ENCODE measurements around the gene AHDC1.
"Not testable (repeated sequence)": the region's sequence is repeated elsewhere in the genome, so short reads cannot be mapped to it uniquely, and the experiment has no call there.

The AHDC1 gene

DNA sequence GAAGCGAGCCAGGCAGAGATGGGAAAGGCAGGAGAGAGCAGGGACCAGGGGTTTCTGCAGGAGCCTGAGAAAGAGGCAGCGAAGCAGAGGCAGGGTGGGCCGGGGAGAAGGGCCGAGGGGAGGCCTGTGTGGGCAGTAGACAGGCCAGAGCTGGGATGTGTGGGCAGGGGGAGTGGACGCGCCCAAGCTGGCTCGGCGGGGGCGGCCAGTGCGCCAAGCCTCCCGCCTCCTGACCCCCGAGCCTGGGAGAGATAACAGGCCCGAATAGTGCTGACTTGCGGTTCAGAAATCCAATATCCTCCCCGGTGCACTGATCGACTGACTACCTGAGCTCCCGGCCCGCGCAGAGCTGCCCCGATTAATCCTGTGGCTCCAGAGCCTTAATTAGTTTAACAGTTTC is 41.9 kb downstream of the AHDC1 start:
- no peak for DNase-seq

GRCh38 chr1:27561124-27561899 is 42.6 kb downstream of the AHDC1 start:
- no peak for DNase-seq

DNA sequence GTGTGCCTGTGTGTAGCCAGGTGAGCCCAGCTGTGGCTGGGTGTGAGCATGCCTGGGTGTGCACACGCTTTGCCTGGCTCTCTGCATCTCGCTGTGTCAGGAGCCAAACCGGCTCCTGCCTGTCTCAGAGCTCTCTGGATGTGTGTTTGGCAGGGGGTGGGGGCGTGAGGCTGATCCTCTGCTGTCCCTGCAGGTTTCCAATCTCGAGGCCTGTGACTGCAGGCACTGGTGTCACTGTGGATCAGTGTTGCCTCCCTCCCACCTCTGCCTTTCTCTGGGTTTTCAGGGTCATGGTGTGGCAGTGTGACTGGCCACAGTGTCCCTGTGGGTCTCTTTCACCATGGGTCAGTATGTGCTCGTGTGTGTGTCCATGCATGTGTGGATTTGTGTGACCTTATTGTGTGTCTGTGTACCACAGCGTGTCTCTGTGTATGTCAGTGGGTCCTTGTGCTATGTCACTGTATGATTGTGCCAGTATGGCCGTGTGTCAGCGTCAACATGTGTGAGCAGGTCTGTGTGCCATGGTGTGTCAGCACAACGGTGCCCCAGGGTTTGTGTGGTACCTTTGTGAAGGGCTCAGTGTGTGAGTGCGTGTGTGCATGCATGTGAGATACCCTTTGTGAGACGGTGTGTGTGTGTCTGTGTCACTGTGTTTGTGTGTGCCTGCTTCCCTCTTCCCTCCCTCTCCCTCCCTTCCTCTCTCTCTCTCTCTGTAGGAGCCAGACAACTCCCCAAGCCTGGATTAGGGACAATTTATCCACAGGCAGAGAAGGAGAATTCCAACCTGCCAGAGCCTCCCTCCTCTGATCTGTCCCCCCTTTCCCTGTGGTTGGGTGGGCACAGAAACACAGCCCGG is 43.4 kb downstream of the AHDC1 start:
- no peak for DNase-seq

- no peak for DNase-seq
Measured at GRCh38 chr1:27559466-27560030, 44.4 kb downstream of the AHDC1 start.

GRCh38 chr1:27557596-27558340 is 46.2 kb downstream of the AHDC1 start:
- no peak for DNase-seq

- DNase-seq: peak; percentile 41
Measured at GRCh38 chr1:27556781-27557595, 47.0 kb downstream of the AHDC1 start.

DNA sequence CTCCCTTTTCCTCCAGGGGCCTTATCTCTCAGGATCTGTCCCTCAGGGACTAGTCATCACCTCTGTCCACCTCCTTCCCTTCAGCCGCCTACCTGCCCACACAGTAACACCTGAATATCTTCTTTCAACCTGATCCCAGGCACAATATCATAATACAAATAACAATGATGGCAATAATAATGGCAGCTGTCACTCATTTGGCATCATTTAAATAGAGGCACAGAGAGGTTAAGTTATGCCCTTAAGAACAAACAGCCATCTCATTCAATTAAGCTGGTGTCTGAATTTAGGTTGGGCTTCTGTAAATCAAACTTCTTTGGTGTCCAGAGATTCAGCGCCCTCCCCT is 47.5 kb downstream of the AHDC1 start:
- no peak for DNase-seq

DNA sequence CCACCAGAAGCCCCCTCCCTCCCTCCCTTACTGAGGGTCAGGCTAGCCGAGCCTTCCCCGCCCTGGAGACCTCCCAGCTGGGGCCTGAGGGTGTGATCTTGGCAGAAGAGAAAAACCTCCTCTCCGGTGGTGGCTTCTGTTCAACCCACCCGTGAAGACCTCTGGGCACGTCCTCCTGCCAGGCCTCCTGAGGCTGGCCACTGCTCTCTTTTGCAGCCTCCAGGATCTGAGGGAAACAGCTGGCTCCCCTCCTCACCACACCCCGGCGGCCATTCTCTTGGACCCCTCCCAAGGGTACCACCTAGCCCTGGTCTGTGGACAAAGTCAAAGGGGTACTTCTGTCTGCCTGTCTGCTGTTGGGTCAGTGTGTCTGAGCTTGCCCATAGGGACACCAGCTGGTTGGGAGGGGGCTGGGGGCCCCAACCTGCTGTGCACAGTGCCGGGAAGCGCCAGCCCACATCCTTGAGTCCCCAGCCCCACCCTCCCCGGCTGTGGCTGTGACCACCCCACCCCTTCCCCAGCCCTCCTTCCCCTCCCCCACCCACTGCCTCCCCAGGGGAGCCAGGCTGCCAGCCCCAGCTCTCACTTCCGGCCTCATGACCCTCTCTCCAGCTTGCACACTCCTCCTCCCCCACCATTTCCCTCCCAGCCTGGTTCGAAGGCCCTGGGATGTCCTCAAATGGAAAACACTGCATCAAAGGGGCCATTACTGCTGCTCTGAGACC is 48.1 kb downstream of the AHDC1 start:
- peak; percentile 42 for DNase-seq

DNA sequence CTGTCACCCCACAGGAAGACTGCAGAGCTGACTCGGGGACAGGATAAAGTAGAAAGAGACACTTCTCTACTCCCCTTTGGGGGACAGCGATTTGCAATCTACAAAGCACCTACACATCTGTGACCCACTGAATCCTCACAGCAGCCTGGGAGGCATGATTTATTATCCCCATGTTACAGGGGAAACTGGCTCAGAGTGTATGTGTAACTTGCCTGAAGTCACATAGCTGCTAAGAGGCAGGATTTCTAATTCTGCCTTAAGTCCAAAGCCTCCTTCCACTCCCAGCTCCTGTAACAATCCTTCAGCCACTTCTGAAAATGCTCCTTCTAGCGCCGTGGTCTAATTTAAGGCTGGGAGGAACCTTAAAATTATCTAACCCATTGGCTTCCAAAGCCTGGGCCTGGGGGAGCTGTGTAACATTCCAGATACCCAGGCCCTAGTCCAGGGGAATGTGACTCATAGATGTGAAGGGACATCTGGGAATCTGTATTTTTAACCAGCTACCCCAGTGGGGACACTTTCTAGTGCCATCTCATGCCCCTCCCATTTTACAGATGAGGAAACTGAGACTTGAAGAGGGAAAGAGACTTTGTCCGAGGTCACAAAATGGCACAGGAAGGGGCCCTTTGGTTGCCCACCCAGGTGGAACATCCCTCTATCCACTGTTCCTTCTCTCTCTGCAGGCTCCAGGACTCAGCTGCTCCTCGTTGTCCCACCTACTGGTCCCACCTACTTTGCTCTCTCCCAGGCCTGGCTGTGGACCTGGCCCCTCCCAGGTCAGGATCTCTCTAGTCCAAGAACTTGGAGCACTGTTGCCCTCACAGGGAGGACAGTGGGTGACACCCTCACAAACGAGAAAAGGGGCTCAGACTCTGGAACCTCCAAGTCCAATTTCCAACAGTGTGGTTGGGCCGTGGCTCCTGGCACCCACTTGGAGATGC is 48.9 kb downstream of the AHDC1 start:
- peak; percentile 16 for DNase-seq

DNA sequence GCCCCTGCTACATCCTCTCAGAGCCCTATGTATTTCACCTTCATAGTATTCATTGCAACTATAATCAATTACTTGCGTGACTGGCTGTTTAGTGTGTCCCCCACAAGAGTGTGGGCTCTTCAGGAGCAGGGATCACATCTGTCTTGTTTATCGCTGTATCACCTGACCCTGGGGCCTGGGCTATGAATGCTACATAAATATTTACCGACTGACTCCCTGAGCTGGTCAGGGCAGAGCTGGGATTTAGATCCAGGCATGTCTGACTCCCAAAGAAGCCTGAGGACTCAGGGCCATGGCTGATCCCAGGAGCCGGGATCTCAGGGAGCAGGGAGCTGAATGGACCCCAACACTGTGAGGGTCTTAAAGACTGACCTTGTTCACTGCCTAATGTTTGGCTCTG is 49.7 kb downstream of the AHDC1 start:
- DNase-seq: no peak

- not testable (repeated sequence) for DNase-seq
Measured at GRCh38 chr1:27553823-27554222, 50.1 kb downstream of the AHDC1 start.

GRCh38 chr1:27552911-27553420 is 51.0 kb downstream of the AHDC1 start:
- DNase-seq: no peak

DNA sequence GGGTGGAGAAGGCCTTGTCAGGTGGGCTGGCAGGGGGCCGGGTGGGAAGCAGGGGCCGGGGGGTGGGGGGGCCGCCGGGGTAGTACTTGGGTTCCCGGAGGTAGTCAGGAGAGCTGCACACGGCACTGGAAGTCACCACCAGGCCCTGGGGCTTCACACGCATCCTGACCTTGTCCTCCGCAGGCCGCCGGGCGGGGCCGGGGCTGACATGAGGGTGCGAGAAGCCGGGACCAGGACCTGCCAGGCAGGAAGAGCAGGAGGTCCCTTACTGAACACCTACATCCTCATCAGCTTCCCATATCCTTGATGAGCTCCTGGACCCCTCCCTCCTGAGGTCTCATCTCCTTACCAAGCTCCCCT is 52.0 kb downstream of the AHDC1 start:
- DNase-seq: no peak

- no peak for DNase-seq
Measured at GRCh38 chr1:27551170-27551952, 52.6 kb downstream of the AHDC1 start.

GRCh38 chr1:27550510-27551169 is 53.3 kb downstream of the AHDC1 start:
- no peak for DNase-seq

DNA sequence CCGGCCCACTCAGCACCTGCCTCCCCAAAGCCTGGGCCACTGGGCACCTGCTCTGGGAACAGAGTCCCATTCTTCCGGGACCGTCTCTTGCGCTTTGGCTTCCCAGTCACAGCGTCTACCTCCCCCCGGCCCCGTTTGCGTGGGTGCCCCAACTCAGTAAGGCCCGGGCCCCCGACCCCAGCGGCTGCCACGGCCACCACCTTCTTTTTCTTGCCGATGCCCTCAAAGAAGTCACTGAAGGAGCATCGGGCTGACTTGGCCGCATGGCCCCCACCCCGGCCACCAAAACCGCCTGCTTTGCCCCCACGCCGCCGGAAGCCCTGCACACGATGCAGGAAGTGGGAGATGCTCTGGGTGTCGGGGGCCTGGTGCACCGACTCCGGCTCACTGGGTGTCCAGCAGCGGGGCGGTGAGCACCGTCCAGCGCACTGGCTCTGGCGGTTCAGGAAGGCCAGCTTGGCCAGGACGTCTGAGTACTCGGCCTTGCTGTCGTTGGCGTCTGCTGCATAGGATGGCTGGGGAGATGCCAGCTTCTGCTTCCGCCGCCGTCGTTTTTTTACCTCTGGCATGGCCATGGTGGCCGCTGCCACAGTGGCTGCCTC is 54.0 kb downstream of the AHDC1 start:
- DNase-seq: no peak

DNA sequence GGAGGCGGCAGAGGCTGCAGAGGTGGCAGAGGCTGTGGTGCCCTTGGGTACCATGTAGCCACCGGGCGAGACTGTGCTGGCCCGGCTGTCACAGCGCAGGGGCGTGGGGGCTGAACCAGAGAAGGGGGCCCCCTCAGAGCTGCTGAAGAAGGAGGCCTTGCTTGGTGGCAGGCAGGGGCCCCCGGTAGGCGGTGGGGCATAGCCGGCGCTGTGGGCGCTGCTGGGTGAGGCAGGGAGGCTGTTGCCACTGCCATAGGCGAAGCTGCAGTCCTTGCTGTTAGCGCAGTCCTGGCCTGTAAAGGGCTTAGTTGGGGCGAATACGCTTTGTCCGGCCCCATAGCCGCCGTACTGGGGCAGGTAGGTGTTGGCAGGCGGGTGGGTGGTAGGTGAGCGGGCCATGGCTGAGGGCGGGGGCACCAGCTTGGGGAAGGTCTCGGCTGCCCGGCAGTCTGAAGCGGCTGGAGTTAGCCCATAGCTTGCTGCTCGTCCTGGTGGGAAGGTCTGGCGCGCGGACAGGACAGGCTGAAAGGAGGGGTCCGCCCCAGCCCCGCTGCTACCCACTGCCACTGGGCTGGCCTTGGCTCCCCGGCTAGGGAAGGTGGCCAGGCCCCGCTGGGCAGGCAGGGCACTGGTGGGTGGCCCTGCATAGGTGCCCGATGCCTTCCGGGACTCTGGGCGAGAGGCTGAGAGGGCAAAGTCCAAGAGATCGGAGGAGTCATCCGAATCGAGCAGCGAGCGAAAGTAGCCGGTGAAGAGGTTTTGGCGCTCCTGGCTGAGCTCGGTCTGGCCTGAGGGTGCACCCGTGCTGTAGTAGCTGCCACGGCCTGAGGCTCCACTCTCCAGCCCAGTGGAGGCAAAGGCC is 54.9 kb downstream of the AHDC1 start:
- no peak for DNase-seq

All from NCI-H510A treated with DMSO at 0.1 percent for 48 hours (cell line).